Measurements from ENCODE around the gene RAET1L. TPM values are rescaled to one million over a fixed set of nuclear protein-coding genes. Genes with fewer than 3 reads are reported as not detected.

Gene RAET1L
- total and polyA plus RNA-seq, 9 of the 15 experiments (the other 6 are each of a cell fraction or from before 2014, with no cell fraction given) = not detected

- Histone ChIP-seq H3K79me2 (ENCODE audit: control insufficient read depth, insufficient read depth, low read length) (no peaks in the 10 kb centered on the region), H3K36me3 (ENCODE audit: control insufficient read depth, insufficient read depth, low read length) (no peaks in the 10 kb centered on the region), H4K20me1 (replicated peaks; ENCODE audit: control insufficient read depth, insufficient read depth, low read length) (peaks cover 4% of the 10 kb centered on the region), H3K4me2 (ENCODE audit: insufficient read depth, low read length) (no peak overlapping the region), H3K4me1 (replicated peaks in 1 of 2; ENCODE audit: control insufficient read depth in 2 of 2, insufficient read depth in 2 of 2, low read length in 2 of 2) (peaks cover 0 to 11% of the 10 kb centered on the region in 2 experiments; a peak in 1 of 5 replicates), H3K9ac (ENCODE audit: insufficient read depth in 1 of 2, low read depth in 2 of 2, low read length in 2 of 2) (no peak overlapping the region), H3K9me3 (replicated peaks; ENCODE audit: control insufficient read depth, insufficient read depth, low read depth, low read length) (no peaks in the 10 kb centered on the region), H3K9me1 (ENCODE audit: control insufficient read depth, insufficient read depth, low read length) (no peaks in the 10 kb centered on the region), H2AFZ (ENCODE audit: low read depth, low read length) (no peak overlapping the region), H3K27ac (ENCODE audit: extremely low read depth, low read depth, low read length) (no peak overlapping the region), H3K27me3 (ENCODE audit: control insufficient read depth in 2 of 2, insufficient read depth in 2 of 2, low read length in 2 of 2) (peaks cover 67 to 68% of the 10 kb centered on the region in 2 experiments), H3K4me3 (no peak overlapping the region)
- FAIRE-seq (no peak), ATAC-seq (no peak), DNase-seq (ENCODE audit: extremely low read depth in 1 of 4, low spot score in 3 of 4) (no peak)
- in situ Hi-C loops (cut with MboI) (no loop called here), intact Hi-C loops (cut with micrococcal nuclease) (no loop called here)
- no TSS peak for BruUV-seq (replicated peaks)
- WGBS (ENCODE audit: insufficient coverage, low coverage, missing lambda C conversion rate) = 10% methylated on average over 32 of the region's 32 CpGs
- CTCF ChIA-PET (ENCODE audit: low intra/inter-chr PET ratio) = no interaction called here
- no peak for TF ChIP-seq HNRNPLL (IDR thresholded peaks at IDR 0.05; ENCODE audit: low read depth, low read length, poor library complexity, severe bottlenecking)
- TF ChIP-seq NR1H2 (CRISPR knock-in tag; IDR thresholded peaks at IDR 0.05) = no peak
- TF ChIP-seq CEBPB (tag; IDR thresholded peaks at IDR 0.05) = no peak
- TF ChIP-seq ZNF586 (CRISPR knock-in tag; conservative IDR thresholded peaks at IDR 0.05) = no peak
- POLR2A ChIA-PET = interaction anchor here (0.6 to 1.0 kb wide), 3 partner anchors 9 to 640 kb away, joined by 3 read pairs; no protein-coding TSS in a partner anchor
Observed at GRCh38 chr6:149990212-149990660, 35.1 kb downstream of the RAET1L start.

- in situ Hi-C loops (cut with MboI) = no loop called here
- Histone ChIP-seq H4K20me1 (replicated peaks; ENCODE audit: control insufficient read depth, insufficient read depth, low read length) (peaks cover 4% of the 10 kb centered on the region; the same call in 1 of the 2 replicates), H2AFZ (ENCODE audit: low read depth, low read length) (no peak overlapping the region), H3K4me2 (ENCODE audit: insufficient read depth, low read length) (no peak overlapping the region), H3K9me1 (ENCODE audit: control insufficient read depth, insufficient read depth, low read length) (no peaks in the 10 kb centered on the region), H3K9me3 (replicated peaks; ENCODE audit: control insufficient read depth, insufficient read depth, low read depth, low read length) (no peaks in the 10 kb centered on the region), H3K4me1 (replicated peaks in 1 of 2; ENCODE audit: control insufficient read depth in 2 of 2, insufficient read depth in 2 of 2, low read length in 2 of 2) (peaks cover 0 to 11% of the 10 kb centered on the region in 2 experiments; a peak in 1 of 5 replicates), H3K79me2 (ENCODE audit: control insufficient read depth, insufficient read depth, low read length) (no peaks in the 10 kb centered on the region), H3K27me3 (ENCODE audit: control insufficient read depth in 2 of 2, insufficient read depth in 2 of 2, low read length in 2 of 2) (peaks cover 68 to 69% of the 10 kb centered on the region in 2 experiments), H3K9ac (ENCODE audit: insufficient read depth in 1 of 2, low read depth in 2 of 2, low read length in 2 of 2) (no peak overlapping the region), H3K27ac (ENCODE audit: extremely low read depth, low read depth, low read length) (no peak overlapping the region), H3K36me3 (ENCODE audit: control insufficient read depth, insufficient read depth, low read length) (no peaks in the 10 kb centered on the region), H3K4me3 (no peak overlapping the region)
- WGBS (ENCODE audit: insufficient coverage, low coverage, missing lambda C conversion rate) = 7% methylated on average over 17 of the region's 17 CpGs
- TF ChIP-seq E2F5 (CRISPR knock-in tag; IDR thresholded peaks at IDR 0.05) (no peak), MCM3 (IDR thresholded peaks at IDR 0.05) (peak; percentile 42; the same call in 1 of the 2 replicates)
- FAIRE-seq = no peak
- intact Hi-C loops (cut with micrococcal nuclease) = no loop called here
- ChIA-PET CTCF (ENCODE audit: low intra/inter-chr PET ratio) (no interaction called here), POLR2A (interaction anchor here (0.6 to 0.7 kb wide), 2 partner anchors 10 to 245 kb away, joined by 3 read pairs; no protein-coding TSS in a partner anchor)
- no peak for DNase-seq (ENCODE audit: extremely low read depth in 1 of 4, low spot score in 3 of 4)
- no TSS peak for BruUV-seq (replicated peaks)
- peak; percentile 29; the same call in 2 of the 3 replicates for ATAC-seq
Observed at GRCh38 chr6:149988550-149989346, 36.6 kb downstream of the RAET1L start.

Measured in K562 (cell line).